MM.1S (cell line): ENCODE data around the gene LAMA3.

ENCODE experiments used
- CTCF ChIP-seq: fragments of 300-600 bp; sonication (generic); IDR thresholded peaks from 2 replicates; pipeline ENCODE4 v1.5.1; 2016; ENCODE audit warnings: antibody characterized with exemption, low read length, mixed read lengths
- EZH2 ChIP-seq: fragments of 300-600 bp; sonication (generic); optimal IDR thresholded peaks from 2 replicates; pipeline ENCODE3; 2017; ENCODE audit warnings: low read depth, mild to moderate bottlenecking, antibody characterized with exemption, low read length, mixed read lengths
- EZH2phosphoT487 ChIP-seq: fragments of 300-600 bp; sonication (generic); IDR thresholded peaks from 2 replicates; pipeline ENCODE4 v1.6.1; 2018; ENCODE audit warnings: antibody characterized with exemption, low read length

- TF ChIP-seq CTCF = no peak
- TF ChIP-seq EZH2 = no peak
- no peak for TF ChIP-seq EZH2phosphoT487
Observed at GRCh38 chr18:23870676-23871380, 181.6 kb downstream of the LAMA3 start.
